GM18520 (cell line): ENCODE measurements around the gene ADORA1.

Experiments
- ATAC-seq: cut with Tn5 transposase; IDR thresholded peaks from one replicate; pipeline ENCODE4 v1.9.1; 2021; ENCODE audit not compliant: unreplicated experiment

ADORA1 gene

GRCh38 chr1:203093754-203094410 lies 33.6 kb upstream of the ADORA1 start:
- no peak for ATAC-seq

- no peak for ATAC-seq
These were observed 32.4 kb upstream of the ADORA1 start for GRCh38 chr1:203095061-203095690.

GRCh38 chr1:203096566-203096965 lies 31.0 kb upstream of the ADORA1 start:
- ATAC-seq = no peak

- no peak for ATAC-seq
These were observed 30.5 kb upstream of the ADORA1 start for GRCh38 chr1:203097001-203097400.

GRCh38 chr1:203098445-203098844 lies 29.1 kb upstream of the ADORA1 start:
- no peak for ATAC-seq

GRCh38 chr1:203098914-203099520 lies 28.5 kb upstream of the ADORA1 start:
- no peak for ATAC-seq

GRCh38 chr1:203099805-203100515 lies 27.6 kb upstream of the ADORA1 start:
- ATAC-seq = no peak

- no peak for ATAC-seq
These were observed 27.0 kb upstream of the ADORA1 start for GRCh38 chr1:203100516-203100869.

- no peak for ATAC-seq
These were observed 25.5 kb upstream of the ADORA1 start for GRCh38 chr1:203101813-203102634.

- no peak for ATAC-seq
These were observed 24.3 kb upstream of the ADORA1 start for GRCh38 chr1:203103216-203103615.

GRCh38 chr1:203103829-203104495 lies 23.6 kb upstream of the ADORA1 start:
- ATAC-seq = no peak

- ATAC-seq = no peak
These were observed 22.6 kb upstream of the ADORA1 start for GRCh38 chr1:203104789-203105390.

GRCh38 chr1:203112475-203112874 lies 15.1 kb upstream of the ADORA1 start:
- ATAC-seq = no peak

- ATAC-seq = no peak
These were observed 14.2 kb upstream of the ADORA1 start for GRCh38 chr1:203113308-203113707.

- ATAC-seq = no peak
These were observed 13.3 kb upstream of the ADORA1 start for GRCh38 chr1:203114202-203114601.

GRCh38 chr1:203116091-203116820 lies 11.3 kb upstream of the ADORA1 start:
- ATAC-seq = no peak

- ATAC-seq = no peak
These were observed 9.6 kb upstream of the ADORA1 start for GRCh38 chr1:203117611-203118575.
